HCT116 (cell line): Measurements from ENCODE around the gene THUMPD3. TPM values are rescaled to one million over a fixed set of nuclear protein-coding genes. Genes with fewer than 3 reads are reported as not detected.

Experiments used
- ATAC-seq: fragments of 200-7000 bp; cut with Tn5 transposase; 2 replicates; pipeline ENCODE4 v1.9.1; 2020; ENCODE audit warnings: mild to moderate bottlenecking, moderate library complexity
- BruUV-seq: library from RNA; stranded (reverse); fragments of 400-500 nt; replicated peaks from 2 replicates; lab custom pipeline; 2021; lab: Mats Ljungman, UMichigan
- CTCF ChIA-PET: fragments of 300-600 bp; sonication (Branson Sonifier 250); formaldehyde crosslinking; loops from one replicate; lab custom pipeline; 2021; ENCODE audit warnings: antibody characterized with exemption; lab: Charles Lee
- POLR2A ChIA-PET: fragments of 300-600, 350-600 bp; sonication (Branson Sonifier 250); formaldehyde crosslinking; loops from one replicate; lab custom pipeline; 2021; ENCODE audit warnings: antibody characterized with exemption; lab: Charles Lee
- RAD21 ChIA-PET, 2 experiments: fragments of 300-600 bp; sonication (Branson Sonifier 250); formaldehyde crosslinking; loops; one replicate each; lab custom pipeline; 2023; ENCODE audit warnings: low total read pairs in 2 of 2; ENCODE audit not compliant: uncharacterized antibody in 2 of 2, unreplicated experiment in 2 of 2, low non-redundant PET in 1 of 2; lab: Charles Lee
- DNase-seq: peaks from one replicate; pipeline ENCODE4 v3.0.0-alpha.2; 2010; ENCODE audit warnings: low read depth, low spot score
- H2AFZ ChIP-seq: fragments of 200-600 bp; shearing (Covaris generic), sonication (generic); 2 replicates; pipeline ENCODE4 v1.6.1; 2017; ENCODE audit warnings: low read depth, mixed run types, mixed read lengths, antibody characterized with exemption, low read length; ENCODE audit not compliant: poor library complexity, severe bottlenecking
- H3K27ac ChIP-seq: 2 replicates; pipeline ENCODE4 v1.5.1; 2012; ENCODE audit warnings: low read depth, low read length
- H3K27me3 ChIP-seq: fragments of 200-600 bp; sonication (generic); 2 replicates; pipeline ENCODE4 v1.6.1; 2016; ENCODE audit warnings: mixed run types, low read length, mixed read lengths; ENCODE audit not compliant: insufficient read depth
- H3K36me3 ChIP-seq, 2 experiments: fragments of 200-500 bp in 1 of 2; fragments of 200-600 bp in 1 of 2; sonication (Bioruptor generic) in 1 of 2; sonication (generic) in 1 of 2; 2 replicates each; pipeline versions ENCODE4 v1.5.1 to v1.6.1; 2014 to 2016; ENCODE audit warnings: low read length in 2 of 2, inconsistent platforms in 1 of 2, mixed read lengths in 1 of 2, mixed run types in 1 of 2; ENCODE audit not compliant: insufficient read depth in 2 of 2, control insufficient read depth in 1 of 2
- H3K4me1 ChIP-seq, 2 experiments: fragments of 200-600 bp in 1 of 2; sonication (generic) in 1 of 2; 2 replicates each; pipeline versions ENCODE4 v1.5.1 to v1.6.1; 2012 to 2017; ENCODE audit warnings: low read length in 2 of 2, inconsistent platforms in 1 of 2, mild to moderate bottlenecking in 1 of 2, mixed read lengths in 1 of 2, mixed run types in 1 of 2, moderate library complexity in 1 of 2; ENCODE audit not compliant: insufficient read depth in 2 of 2, control insufficient read depth in 1 of 2
- H3K4me2 ChIP-seq: fragments of 200-600 bp; sonication (generic); 2 replicates; pipeline ENCODE4 v1.6.1; 2017; ENCODE audit warnings: mixed run types, low read length, mixed read lengths
- H3K4me3 ChIP-seq, 2 experiments: fragments of 200-600 bp in 1 of 2; sonication (generic) in 1 of 2; replicated peaks in 1 of 2; 2 replicates each; pipeline ENCODE4 v1.5.1; 2011 to 2016; ENCODE audit warnings: low read length in 2 of 2, control low read depth in 1 of 2, low read depth in 1 of 2, mild to moderate bottlenecking in 1 of 2, mixed read lengths in 1 of 2, mixed run types in 1 of 2
- H3K79me2 ChIP-seq: fragments of 200-600 bp; sonication (generic); 2 replicates; pipeline ENCODE4 v1.6.1; 2017; ENCODE audit warnings: mild to moderate bottlenecking, mixed run types, low read length, moderate library complexity, mixed read lengths; ENCODE audit not compliant: insufficient read depth
- H3K9ac ChIP-seq: fragments of 200-600 bp; sonication (generic); 2 replicates; pipeline ENCODE4 v1.6.1; 2016; ENCODE audit warnings: low read length, mixed read lengths
- H3K9me2 ChIP-seq: fragments of 200-600 bp; sonication (generic), shearing (Covaris generic); 2 replicates; pipeline ENCODE4 v1.6.1; 2017; ENCODE audit warnings: mixed run types, mild to moderate bottlenecking, moderate library complexity; ENCODE audit not compliant: insufficient read depth
- H3K9me3 ChIP-seq, 2 experiments: fragments of 200-500 bp in 1 of 2; fragments of 200-600 bp in 1 of 2; sonication (Bioruptor generic) in 1 of 2; sonication (generic) in 1 of 2; 2 replicates each; pipeline ENCODE4 v1.6.1; 2014 to 2017; ENCODE audit warnings: low read length in 2 of 2, mixed read lengths in 2 of 2, inconsistent platforms in 1 of 2, low read depth in 1 of 2, mild to moderate bottlenecking in 1 of 2, mixed run types in 1 of 2, moderate library complexity in 1 of 2; ENCODE audit not compliant: control insufficient read depth in 1 of 2, insufficient read depth in 1 of 2
- H4K20me1 ChIP-seq: fragments of 200-600 bp; sonication (generic), shearing (Covaris generic); 2 replicates; pipeline ENCODE4 v1.6.1; 2017; ENCODE audit warnings: mixed run types, mild to moderate bottlenecking, moderate library complexity; ENCODE audit not compliant: insufficient read depth
- ATF3 ChIP-seq: IDR thresholded peaks from 2 replicates; pipeline ENCODE4 v1.6.1; 2012
- CBX3 ChIP-seq: IDR thresholded peaks from 2 replicates; pipeline ENCODE4 v1.6.1; 2012; ENCODE audit warnings: low read depth
- CEBPB ChIP-seq: IDR thresholded peaks from 2 replicates; pipeline ENCODE4 v1.6.1; 2012; ENCODE audit warnings: low read depth
- EGR1 ChIP-seq: IDR thresholded peaks from 2 replicates; pipeline ENCODE4 v1.6.1; 2012; ENCODE audit warnings: low read depth
- EZH2 ChIP-seq: fragments of 200-600 bp; sonication (generic); IDR thresholded peaks from 2 replicates; pipeline ENCODE4 v1.6.1; 2017; ENCODE audit warnings: antibody characterized with exemption, mixed run types
- EZH2phosphoT487 ChIP-seq: fragments of 200-600 bp; IDR thresholded peaks from 2 replicates; pipeline ENCODE4 v1.6.1; 2018; ENCODE audit warnings: antibody characterized with exemption, borderline replicate concordance
- FOSL1 ChIP-seq: IDR thresholded peaks from 2 replicates; pipeline ENCODE4 v1.6.1; 2012; ENCODE audit warnings: low read depth
- JUND ChIP-seq: IDR thresholded peaks from 2 replicates; pipeline ENCODE4 v1.6.1; 2012
- POLR2A ChIP-seq: IDR thresholded peaks from 2 replicates; pipeline ENCODE4 v1.7.0; 2011; ENCODE audit warnings: borderline replicate concordance; ENCODE audit not compliant: insufficient read depth, insufficient read length; ENCODE audit errors: extremely low read depth
- POLR2AphosphoS5 ChIP-seq: IDR thresholded peaks from 2 replicates; pipeline ENCODE4 v1.6.1; 2011; ENCODE audit warnings: mild to moderate bottlenecking, low read depth, low read length, moderate library complexity
- SP1 ChIP-seq: IDR thresholded peaks from 2 replicates; pipeline ENCODE4 v1.6.1; 2012; ENCODE audit warnings: low read depth
- SRF ChIP-seq: IDR thresholded peaks from 2 replicates; pipeline ENCODE4 v1.6.1; 2012; ENCODE audit warnings: low read depth
- TCF7L2 ChIP-seq: IDR thresholded peaks from 2 replicates; pipeline ENCODE4 v1.7.0; 2011; ENCODE audit warnings: borderline replicate concordance, inconsistent platforms; ENCODE audit not compliant: insufficient read depth, insufficient read length; ENCODE audit errors: extremely low read depth
- YY1 ChIP-seq: IDR thresholded peaks from 2 replicates; pipeline ENCODE4 v1.6.1; 2011; ENCODE audit warnings: low read length, low read depth, moderate library complexity, mild to moderate bottlenecking; ENCODE audit not compliant: insufficient replicate concordance; ENCODE audit errors: extremely low read depth
- ZBTB33 ChIP-seq: IDR thresholded peaks from 2 replicates; pipeline ENCODE4 v1.6.1; 2011; ENCODE audit warnings: mild to moderate bottlenecking, low read length, moderate library complexity; ENCODE audit not compliant: insufficient replicate concordance; ENCODE audit errors: extremely low read depth
- ZFX ChIP-seq: fragments of 450-650 bp; IDR thresholded peaks from 2 replicates; pipeline ENCODE4 v1.6.1; 2017
- intact Hi-C: fragments of 100-400 bp; cut with micrococcal nuclease; formaldehyde crosslinking; loops from 2 replicates; pipeline ENCODE4 v1.10.0; 2022
- total RNA-seq: library from RNA; stranded (reverse); gene quantifications from one replicate; pipeline ENCODE4 v1.2.1, GENCODE V29; 2021; ENCODE audit not compliant: unreplicated experiment

THUMPD3 gene
- total RNA-seq, 1 experiment from 2014 or later, result 79.5 TPM

- POLR2A ChIA-PET, result no interaction called here
- no TSS peak for BruUV-seq
- H3K79me2 ChIP-seq, result peaks cover 83% of the 10 kb centered on the region
Observed at GRCh38 chr3:9390265-9390888, 27.5 kb downstream of the THUMPD3 start.

GRCh38 chr3:9392041-9392440 is 29.2 kb downstream of the THUMPD3 start:
- ChIA-PET RAD21 (no interaction called here), POLR2A (no interaction called here), CTCF (no interaction called here)
- no peak for ATAC-seq
- no peak overlapping the region for H2AFZ ChIP-seq
- no peak overlapping the region for H3K4me2 ChIP-seq
- peaks cover 86% of the 10 kb centered on the region for H3K79me2 ChIP-seq
- no peaks in the 10 kb centered on the region for H3K9me3 ChIP-seq
- peaks cover 44 to 72% of the 10 kb centered on the region in 2 experiments for H3K36me3 ChIP-seq
- no peak overlapping the region for H3K9ac ChIP-seq
- no peak for DNase-seq
- H4K20me1 ChIP-seq, result peaks cover 9% of the 10 kb centered on the region; the same call in 1 of the 2 replicates
- intact Hi-C loops, result no loop called here
- H3K4me3 ChIP-seq, result no peak overlapping the region
- no peaks in the 10 kb centered on the region for H3K27me3 ChIP-seq
- no peak overlapping the region for H3K27ac ChIP-seq
- BruUV-seq, result no TSS peak
- peaks cover 4 to 15% of the 10 kb centered on the region in 2 experiments; a peak in 3 of 4 replicates for H3K4me1 ChIP-seq
- H3K9me2 ChIP-seq, result no peaks in the 10 kb centered on the region
- TF ChIP-seq SRF, result no peak
- no peak for TF ChIP-seq ZBTB33
- no peak for TF ChIP-seq POLR2A
- TF ChIP-seq EZH2phosphoT487, result no peak
- TF ChIP-seq CBX3, result no peak
- no peak for TF ChIP-seq POLR2AphosphoS5
- TF ChIP-seq TCF7L2, result no peak
- TF ChIP-seq ATF3, result no peak
- no peak for TF ChIP-seq YY1
- TF ChIP-seq SP1, result no peak
- no peak for TF ChIP-seq JUND
- TF ChIP-seq EZH2, result no peak
- TF ChIP-seq CEBPB, result no peak
- no peak for TF ChIP-seq ZFX

More at GRCh38 chr3:9390265-9390888, 27.5 kb downstream of the THUMPD3 start:
- DNase-seq, result no peak
- no peak overlapping the region for H3K4me3 ChIP-seq
- H3K4me1 ChIP-seq, result peaks cover 3 to 12% of the 10 kb centered on the region in 2 experiments; a peak in 3 of 4 replicates
- no peak overlapping the region for H3K27ac ChIP-seq
- TF ChIP-seq FOSL1 (no peak), EZH2 (no peak), CEBPB (no peak), POLR2AphosphoS5 (peak; percentile 44; the same call in 1 of the 2 replicates), EGR1 (no peak)
- TF ChIP-seq, all 23 proteins: peak for 1
- Histone ChIP-seq H3K27me3 (no peaks in the 10 kb centered on the region), H3K36me3 (peaks cover 44 to 77% of the 10 kb centered on the region in 2 experiments), H3K9me2 (no peaks in the 10 kb centered on the region), H2AFZ (no peak overlapping the region), H3K4me2 (no peak overlapping the region), H3K9ac (no peak overlapping the region), H3K9me3 (no peaks in the 10 kb centered on the region), H4K20me1 (peaks cover 9% of the 10 kb centered on the region; the same call in 1 of the 2 replicates)
- ChIA-PET RAD21 (no interaction called here), CTCF (no interaction called here)
- intact Hi-C loops, result no loop called here
- no peak for ATAC-seq
